ENCODE results near the gene CABLES1. TPM values are rescaled to one million over a fixed set of nuclear protein-coding genes. Genes with fewer than 3 reads are reported as not detected.

CABLES1 gene
- total RNA-seq, 1 donor from 2014 or later = 39.3 TPM

GRCh38 chr18:23274638-23275482 is 139.6 kb downstream of the CABLES1 start:
- H3K9me3 ChIP-seq = no peaks in the 10 kb centered on the region
- no peak overlapping the region for H3K27ac ChIP-seq
- no peak for DNase-seq (ENCODE audit: extremely low spot score in 2 of 2)
- H3K27me3 ChIP-seq = no peaks in the 10 kb centered on the region
- intact Hi-C loops (cut with DNase I) = loop anchor here (10.0 kb wide), 1 partner anchor 1090 kb away; no protein-coding TSS in a partner anchor
- no peaks in the 10 kb centered on the region for H3K36me3 ChIP-seq
- TF ChIP-seq CTCF (IDR thresholded peaks at IDR 0.05) (no peak), POLR2AphosphoS5 (IDR thresholded peaks at IDR 0.05; ENCODE audit: insufficient read depth in 1 of 2, low read depth in 1 of 2) (no peak), POLR2A (IDR thresholded peaks at IDR 0.05) (no peak)
- H3K4me3 ChIP-seq = no peak overlapping the region
- H3K4me1 ChIP-seq = no peaks in the 10 kb centered on the region

GRCh38 chr18:23276451-23276850 is 141.2 kb downstream of the CABLES1 start:
- no peaks in the 10 kb centered on the region for H3K36me3 ChIP-seq
- intact Hi-C loops (cut with DNase I) = loop anchor here (10.0 kb wide), 1 partner anchor 1092 kb away; no protein-coding TSS in a partner anchor
- TF ChIP-seq POLR2AphosphoS5 (IDR thresholded peaks at IDR 0.05; ENCODE audit: insufficient read depth in 1 of 2, low read depth in 1 of 2) (no peak), CTCF (IDR thresholded peaks at IDR 0.05) (no peak), POLR2A (IDR thresholded peaks at IDR 0.05) (no peak)
- H3K4me1 ChIP-seq = no peaks in the 10 kb centered on the region
- no peaks in the 10 kb centered on the region for H3K27me3 ChIP-seq
- no peak for DNase-seq (ENCODE audit: extremely low spot score in 2 of 2)
- no peak overlapping the region for H3K4me3 ChIP-seq
- no peaks in the 10 kb centered on the region for H3K9me3 ChIP-seq
- H3K27ac ChIP-seq = no peak overlapping the region

GRCh38 chr18:23277399-23277798 is 142.1 kb downstream of the CABLES1 start:
- Histone ChIP-seq H3K27me3 (no peaks in the 10 kb centered on the region), H3K36me3 (no peaks in the 10 kb centered on the region), H3K4me1 (no peaks in the 10 kb centered on the region), H3K9me3 (no peaks in the 10 kb centered on the region), H3K4me3 (no peak overlapping the region), H3K27ac (no peak overlapping the region)
- TF ChIP-seq POLR2AphosphoS5 (IDR thresholded peaks at IDR 0.05; ENCODE audit: insufficient read depth in 1 of 2, low read depth in 1 of 2) (no peak), CTCF (IDR thresholded peaks at IDR 0.05) (no peak), POLR2A (IDR thresholded peaks at IDR 0.05) (no peak)
- DNase-seq (ENCODE audit: extremely low spot score in 2 of 2) = no peak
- intact Hi-C loops (cut with DNase I) = loop anchor here (10.0 kb wide), 1 partner anchor 1093 kb away; no protein-coding TSS in a partner anchor

- no peaks in the 10 kb centered on the region for H3K27me3 ChIP-seq
- intact Hi-C loops (cut with DNase I) = loop anchor here (10.0 kb wide), 1 partner anchor 1095 kb away; no protein-coding TSS in a partner anchor
- H3K4me3 ChIP-seq = no peak overlapping the region
- H3K36me3 ChIP-seq = no peaks in the 10 kb centered on the region
- no peaks in the 10 kb centered on the region for H3K9me3 ChIP-seq
- no peaks in the 10 kb centered on the region for H3K4me1 ChIP-seq
- no peak for DNase-seq (ENCODE audit: extremely low spot score in 2 of 2)
- H3K27ac ChIP-seq = no peak overlapping the region
- TF ChIP-seq CTCF (IDR thresholded peaks at IDR 0.05) = no peak
- TF ChIP-seq POLR2A (IDR thresholded peaks at IDR 0.05) = no peak
- no peak for TF ChIP-seq POLR2AphosphoS5 (IDR thresholded peaks at IDR 0.05; ENCODE audit: insufficient read depth in 1 of 2, low read depth in 1 of 2)
These were observed 144.6 kb downstream of the CABLES1 start for GRCh38 chr18:23279931-23280330.

GRCh38 chr18:23280844-23281243 is 145.6 kb downstream of the CABLES1 start:
- no peak for DNase-seq (ENCODE audit: extremely low spot score in 2 of 2)
- Histone ChIP-seq H3K36me3 (no peaks in the 10 kb centered on the region), H3K27ac (no peak overlapping the region), H3K9me3 (no peaks in the 10 kb centered on the region), H3K27me3 (no peaks in the 10 kb centered on the region), H3K4me3 (no peak overlapping the region), H3K4me1 (no peaks in the 10 kb centered on the region)
- TF ChIP-seq POLR2AphosphoS5 (IDR thresholded peaks at IDR 0.05; ENCODE audit: insufficient read depth in 1 of 2, low read depth in 1 of 2) = no peak
- intact Hi-C loops (cut with DNase I) = no loop called here

All from vagina (tissue), 2 donors.